H9 (cell line): ENCODE data around the gene PKP3. TPM values are rescaled to one million over a fixed set of nuclear protein-coding genes. Genes with fewer than 3 reads are reported as not detected.

ENCODE experiments used
- DNase-seq: peaks from one replicate; pipeline ENCODE4 v3.0.0-alpha.2; 2017
- H2AFZ ChIP-seq: one replicate; pipeline ENCODE4 v1.6.1; 2013; ENCODE audit warnings: mild to moderate bottlenecking, low read length, control low read depth, moderate library complexity
- H2AK5ac ChIP-seq: 2 replicates; pipeline ENCODE4 v1.6.1; 2013; ENCODE audit warnings: low read length, control low read depth, mixed read lengths; ENCODE audit not compliant: insufficient read length
- H2BK120ac ChIP-seq: one replicate; pipeline ENCODE4 v1.6.1; 2013; ENCODE audit warnings: low read depth, mild to moderate bottlenecking, low read length, control low read depth, inconsistent platforms; ENCODE audit not compliant: poor library complexity, severe bottlenecking
- H2BK12ac ChIP-seq: 2 replicates; pipeline ENCODE4 v1.6.1; 2013; ENCODE audit warnings: low read length, control low read depth, mixed read lengths, low read depth; ENCODE audit not compliant: insufficient read length
- H2BK15ac ChIP-seq: 2 replicates; pipeline ENCODE4 v1.6.1; 2013; ENCODE audit warnings: low read depth, low read length, control low read depth
- H2BK20ac ChIP-seq: one replicate; pipeline ENCODE4 v1.6.1; 2013; ENCODE audit warnings: low read depth, mild to moderate bottlenecking, low read length, control low read depth, inconsistent platforms; ENCODE audit not compliant: poor library complexity, severe bottlenecking
- H2BK5ac ChIP-seq: 2 replicates; pipeline ENCODE4 v1.6.1; 2013; ENCODE audit warnings: low read length, control low read depth, mixed read lengths; ENCODE audit not compliant: insufficient read length
- H3K14ac ChIP-seq: 2 replicates; pipeline ENCODE4 v1.6.1; 2013; ENCODE audit warnings: low read length, control low read depth; ENCODE audit not compliant: insufficient read depth
- H3K18ac ChIP-seq: 2 replicates; pipeline ENCODE4 v1.6.1; 2013; ENCODE audit warnings: low read depth, mild to moderate bottlenecking, mixed read lengths, low read length, control low read depth; ENCODE audit not compliant: insufficient read length
- H3K23ac ChIP-seq: 2 replicates; pipeline ENCODE4 v1.6.1; 2013; ENCODE audit warnings: low read length, control low read depth, mixed read lengths, low read depth; ENCODE audit not compliant: insufficient read length
- H3K23me2 ChIP-seq: 2 replicates; pipeline ENCODE4 v1.6.1; 2013; ENCODE audit warnings: low read depth, mild to moderate bottlenecking, mixed read lengths, low read length, control low read depth; ENCODE audit not compliant: insufficient read length, poor library complexity, severe bottlenecking
- H3K27ac ChIP-seq: 2 replicates; pipeline ENCODE4 v1.5.1; 2013; ENCODE audit warnings: low read length, control low read depth, mixed read lengths, low read depth; ENCODE audit not compliant: insufficient read length
- H3K27me3 ChIP-seq: 2 replicates; pipeline ENCODE4 v1.6.1; 2013; ENCODE audit warnings: low read length, control low read depth, inconsistent platforms; ENCODE audit not compliant: insufficient read depth
- H3K4ac ChIP-seq: 2 replicates; pipeline ENCODE4 v1.6.1; 2013; ENCODE audit warnings: low read depth, mild to moderate bottlenecking, control low read depth, inconsistent platforms, low read length, moderate library complexity
- H3K4me1 ChIP-seq: 2 replicates; pipeline ENCODE4 v1.6.1; 2013; ENCODE audit warnings: low read length, control low read depth, inconsistent platforms; ENCODE audit not compliant: insufficient read depth
- H3K4me2 ChIP-seq: 2 replicates; pipeline ENCODE4 v1.6.1; 2013; ENCODE audit warnings: low read length, control low read depth, mixed read lengths; ENCODE audit not compliant: insufficient read length, insufficient read depth
- H3K56ac ChIP-seq: 2 replicates; pipeline ENCODE4 v1.6.1; 2013; ENCODE audit warnings: low read depth, mild to moderate bottlenecking, mixed read lengths, low read length, control low read depth; ENCODE audit not compliant: insufficient read length
- H3K79me1 ChIP-seq: 2 replicates; pipeline ENCODE4 v1.6.1; 2013; ENCODE audit warnings: low read depth, mild to moderate bottlenecking, moderate library complexity, low read length, control low read depth, inconsistent platforms; ENCODE audit not compliant: insufficient read depth, poor library complexity, severe bottlenecking
- H3K79me2 ChIP-seq: 2 replicates; pipeline ENCODE4 v1.6.1; 2013; ENCODE audit warnings: low read length, control low read depth, inconsistent platforms; ENCODE audit not compliant: insufficient read depth
- H3K9ac ChIP-seq: 2 replicates; pipeline ENCODE4 v1.6.1; 2013; ENCODE audit warnings: low read length, control low read depth, mixed read lengths; ENCODE audit not compliant: insufficient read length; ENCODE audit errors: extremely low read depth
- H3K9me3 ChIP-seq: one replicate; pipeline ENCODE4 v1.6.1; 2013; ENCODE audit warnings: low read depth, low read length, inconsistent platforms; ENCODE audit not compliant: control insufficient read depth
- H3T11ph ChIP-seq: one replicate; pipeline ENCODE4 v1.6.1; 2013; ENCODE audit warnings: mild to moderate bottlenecking, low read length, control low read depth, inconsistent platforms
- H4K20me1 ChIP-seq: one replicate; pipeline ENCODE4 v1.6.1; 2013; ENCODE audit not compliant: control insufficient read depth, insufficient read length, insufficient read depth
- H4K5ac ChIP-seq: 2 replicates; pipeline ENCODE4 v1.6.1; 2013; ENCODE audit warnings: low read depth, mild to moderate bottlenecking, mixed read lengths, low read length, control low read depth; ENCODE audit not compliant: insufficient read length
- H4K8ac ChIP-seq: replicated peaks from 2 replicates; pipeline ENCODE4 v1.6.1; 2013; ENCODE audit warnings: low read length, control low read depth, mixed read lengths, low read depth; ENCODE audit not compliant: insufficient read length
- H4K91ac ChIP-seq: 2 replicates; pipeline ENCODE4 v1.6.1; 2013; ENCODE audit warnings: low read depth, mild to moderate bottlenecking, moderate library complexity, mixed read lengths, low read length, control low read depth; ENCODE audit not compliant: insufficient read length
- H3K27ac Mint-ChIP-seq, 3 experiments: 2 replicates in 2 of 3; 3 replicates in 1 of 3; pipeline ENCODE4 v1.8.0; 2020 to 2021; ENCODE audit warnings: mixed read lengths in 3 of 3, mild to moderate bottlenecking in 1 of 3, moderate library complexity in 1 of 3
- H3K27me3 Mint-ChIP-seq: 2 replicates; pipeline ENCODE4 v1.8.0; 2021; ENCODE audit warnings: low read depth, mild to moderate bottlenecking, moderate library complexity, mixed read lengths
- H3K36me3 Mint-ChIP-seq, 3 experiments: 2 replicates in 2 of 3; 3 replicates in 1 of 3; pipeline ENCODE4 v1.8.0; 2020 to 2021; ENCODE audit warnings: low read depth in 3 of 3, mixed read lengths in 3 of 3; ENCODE audit not compliant: insufficient read depth in 1 of 3
- H3K4me1 Mint-ChIP-seq, 2 experiments: 2 replicates each; pipeline ENCODE4 v1.8.0; 2020; ENCODE audit warnings: mixed read lengths in 2 of 2
- H3K4me3 Mint-ChIP-seq, 2 experiments: 2 replicates in 1 of 2; 3 replicates in 1 of 2; pipeline ENCODE4 v1.8.0; 2020 to 2021; ENCODE audit warnings: mild to moderate bottlenecking in 2 of 2, mixed read lengths in 2 of 2, moderate library complexity in 1 of 2
- H3K9me3 Mint-ChIP-seq, 2 experiments: 2 replicates in 1 of 2; 3 replicates in 1 of 2; pipeline ENCODE4 v1.8.0; 2020; ENCODE audit warnings: mild to moderate bottlenecking in 2 of 2, mixed read lengths in 2 of 2, moderate library complexity in 1 of 2
- WGBS: extraction: QIAGEN DNeasy Blood & Tissue Kit; methylation state at CpG from one replicate; pipeline ENCODE4 v1.1.7; 2013; ENCODE audit warnings: missing lambda C conversion rate, low lambda C conversion rate, mixed read lengths; ENCODE audit not compliant: insufficient read length; ENCODE audit errors: extremely low coverage; 5-methylcytosine and 5-hydroxymethylcytosine counted together
- total RNA-seq: library from RNA; stranded (reverse); gene quantifications from 2 replicates; pipeline ENCODE4 v1.2.1, GENCODE V29; 2021
- TF ChIP-seq, protein P1 (sequence below): fragments of 200-600 bp; sonication (generic); conservative IDR thresholded peaks from 3 replicates; pipeline ENCODE4 v1.8.0; 2021; ENCODE audit warnings: antibody characterized with exemption, mild to moderate bottlenecking

Gene PKP3
- total RNA-seq, 1 experiment from 2014 or later: 41.7 TPM

GRCh38 chr11:370070-370941 lies 23.7 kb upstream of the PKP3 start:
- Mint-ChIP-seq H3K27ac (peak overlapping the region; percentile 72 to 95 (median 94); a peak in 5 of 7 replicates), H3K4me1 (peaks cover 17 to 25% of the 10 kb centered on the region in 2 experiments), H3K9me3 (peaks cover 0 to 4% of the 10 kb centered on the region in 2 experiments; a peak in 2 of 5 replicates), H3K27me3 (peaks cover 17% of the 10 kb centered on the region), H3K4me3 (peak overlapping the region; percentile 77 to 90), H3K36me3 (peaks cover 29 to 36% (median 30%) of the 10 kb centered on the region in 3 experiments)
- Histone ChIP-seq H4K91ac (no peak overlapping the region), H3K9me3 (no peaks in the 10 kb centered on the region), H3K4me2 (peak overlapping the region; percentile 18), H3K23ac (no peak overlapping the region), H2BK120ac (no peak overlapping the region), H4K8ac (no peak overlapping the region), H2BK20ac (peak overlapping the region; percentile 76), H3K79me2 (no peaks in the 10 kb centered on the region), H2BK12ac (no peak overlapping the region), H2AK5ac (no peak overlapping the region), H3K23me2 (no peaks in the 10 kb centered on the region), H2BK5ac (no peak overlapping the region), H3K18ac (peak overlapping the region; percentile 92), H3K27me3 (no peaks in the 10 kb centered on the region), H2BK15ac (no peak overlapping the region), H3K9ac (peak overlapping the region; percentile 39), H3K56ac (no peak overlapping the region), H4K5ac (no peak overlapping the region), H3K79me1 (peaks cover 9% of the 10 kb centered on the region), H3K14ac (peak overlapping the region; percentile 54; the same call in 1 of the 2 replicates), H3K4ac (no peak overlapping the region), H4K20me1 (no peaks in the 10 kb centered on the region), H3K27ac (no peak overlapping the region), H3T11ph (no peak overlapping the region), H3K4me1 (no peaks in the 10 kb centered on the region), H2AFZ (no peak overlapping the region)
- no CpG with 5 or more reads among the region's 42 CpGs for WGBS
- DNase-seq: peak; percentile 64
- TF ChIP-seq, protein P1, sequence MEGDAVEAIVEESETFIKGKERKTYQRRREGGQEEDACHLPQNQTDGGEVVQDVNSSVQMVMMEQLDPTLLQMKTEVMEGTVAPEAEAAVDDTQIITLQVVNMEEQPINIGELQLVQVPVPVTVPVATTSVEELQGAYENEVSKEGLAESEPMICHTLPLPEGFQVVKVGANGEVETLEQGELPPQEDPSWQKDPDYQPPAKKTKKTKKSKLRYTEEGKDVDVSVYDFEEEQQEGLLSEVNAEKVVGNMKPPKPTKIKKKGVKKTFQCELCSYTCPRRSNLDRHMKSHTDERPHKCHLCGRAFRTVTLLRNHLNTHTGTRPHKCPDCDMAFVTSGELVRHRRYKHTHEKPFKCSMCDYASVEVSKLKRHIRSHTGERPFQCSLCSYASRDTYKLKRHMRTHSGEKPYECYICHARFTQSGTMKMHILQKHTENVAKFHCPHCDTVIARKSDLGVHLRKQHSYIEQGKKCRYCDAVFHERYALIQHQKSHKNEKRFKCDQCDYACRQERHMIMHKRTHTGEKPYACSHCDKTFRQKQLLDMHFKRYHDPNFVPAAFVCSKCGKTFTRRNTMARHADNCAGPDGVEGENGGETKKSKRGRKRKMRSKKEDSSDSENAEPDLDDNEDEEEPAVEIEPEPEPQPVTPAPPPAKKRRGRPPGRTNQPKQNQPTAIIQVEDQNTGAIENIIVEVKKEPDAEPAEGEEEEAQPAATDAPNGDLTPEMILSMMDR: peak; percentile 33; the same call in 1 of the 3 replicates
